GM12892 (cell line): ENCODE results near the gene CD96.

ENCODE experiments used
- POLR2A ChIP-seq: IDR thresholded peaks from 2 replicates; pipeline ENCODE4 v1.6.1; 2011; ENCODE audit warnings: low read depth, low read length, control low read depth
- POLR2AphosphoS5 ChIP-seq: IDR thresholded peaks from 2 replicates; pipeline ENCODE4 v1.6.1; 2011; ENCODE audit warnings: low read depth, low read length, control low read depth

DNA sequence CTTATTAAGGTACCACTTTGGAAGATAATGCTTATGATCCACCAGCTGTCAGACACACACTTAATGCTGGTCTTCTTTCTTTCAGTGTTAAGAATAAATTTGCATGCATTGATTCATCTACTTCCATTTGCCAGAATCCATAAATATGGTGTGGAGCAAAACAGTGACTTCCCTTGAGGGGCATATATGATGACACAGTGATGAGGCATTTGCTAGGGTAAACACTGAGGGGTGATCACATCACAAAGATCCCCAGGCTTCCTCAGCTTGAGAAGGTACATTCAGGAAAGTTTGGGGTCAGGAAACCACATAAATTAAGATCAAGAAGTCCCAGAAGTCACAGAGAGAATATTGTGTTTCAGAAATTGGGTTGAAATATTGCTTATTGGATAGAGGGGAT lies 63.0 kb downstream of the CD96 start:
- TF ChIP-seq POLR2A (no peak), POLR2AphosphoS5 (no peak)
